PC-9 (cell line): Measurements from ENCODE around the gene TNFRSF4.

ENCODE experiments used
- EZH2 ChIP-seq: fragments of 200-600 bp; sonication (generic); IDR thresholded peaks from 2 replicates; pipeline ENCODE4 v1.8.0; 2017; ENCODE audit warnings: antibody characterized with exemption, low read depth
- TF ChIP-seq, protein P1 (sequence below): fragments of 200-600 bp; sonication (generic); conservative IDR thresholded peaks from 2 replicates; pipeline ENCODE4 v1.6.1; 2017; ENCODE audit warnings: mixed run types, antibody characterized with exemption, mild to moderate bottlenecking, moderate library complexity

DNA sequence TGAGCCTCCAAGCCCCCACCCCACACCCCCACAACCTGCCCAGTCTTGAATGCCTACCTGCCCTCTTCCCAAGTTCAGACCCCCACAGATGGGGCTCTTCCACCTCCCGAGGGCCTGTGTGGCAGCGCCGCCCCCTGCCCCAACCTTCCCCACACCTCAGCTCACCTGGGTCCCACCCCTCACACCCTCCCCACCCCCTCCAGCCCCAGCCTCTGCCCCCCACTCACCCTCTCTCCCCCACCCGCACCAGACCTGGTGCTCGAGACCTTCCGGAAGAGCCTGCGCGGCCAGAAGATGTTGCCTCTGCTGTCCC, 16.8 kb downstream of the TNFRSF4 start:
- TF ChIP-seq, protein P1, sequence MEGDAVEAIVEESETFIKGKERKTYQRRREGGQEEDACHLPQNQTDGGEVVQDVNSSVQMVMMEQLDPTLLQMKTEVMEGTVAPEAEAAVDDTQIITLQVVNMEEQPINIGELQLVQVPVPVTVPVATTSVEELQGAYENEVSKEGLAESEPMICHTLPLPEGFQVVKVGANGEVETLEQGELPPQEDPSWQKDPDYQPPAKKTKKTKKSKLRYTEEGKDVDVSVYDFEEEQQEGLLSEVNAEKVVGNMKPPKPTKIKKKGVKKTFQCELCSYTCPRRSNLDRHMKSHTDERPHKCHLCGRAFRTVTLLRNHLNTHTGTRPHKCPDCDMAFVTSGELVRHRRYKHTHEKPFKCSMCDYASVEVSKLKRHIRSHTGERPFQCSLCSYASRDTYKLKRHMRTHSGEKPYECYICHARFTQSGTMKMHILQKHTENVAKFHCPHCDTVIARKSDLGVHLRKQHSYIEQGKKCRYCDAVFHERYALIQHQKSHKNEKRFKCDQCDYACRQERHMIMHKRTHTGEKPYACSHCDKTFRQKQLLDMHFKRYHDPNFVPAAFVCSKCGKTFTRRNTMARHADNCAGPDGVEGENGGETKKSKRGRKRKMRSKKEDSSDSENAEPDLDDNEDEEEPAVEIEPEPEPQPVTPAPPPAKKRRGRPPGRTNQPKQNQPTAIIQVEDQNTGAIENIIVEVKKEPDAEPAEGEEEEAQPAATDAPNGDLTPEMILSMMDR, result no peak
- no peak for TF ChIP-seq EZH2
